Measurements from ENCODE around the gene SLC26A9. TPM values are rescaled to one million over a fixed set of nuclear protein-coding genes. Genes with fewer than 3 reads are reported as not detected.

Gene SLC26A9
- total and polyA plus RNA-seq, 10 of the 15 experiments (the other 5 are each of a cell fraction or from before 2014, with no cell fraction given) = 0.09 to 0.40 (median 0.17) TPM

GRCh38 chr1:205961405-205961804 is 18.1 kb upstream of the SLC26A9 start:
- no peak overlapping the region for H3K27ac ChIP-seq (ENCODE audit: control insufficient read depth, insufficient read depth)
- intact Hi-C loops (cut with micrococcal nuclease; ENCODE audit: unreplicated experiment) = no loop called here
- in situ Hi-C loops (cut with MboI) = no loop called here
- no peaks in the 10 kb centered on the region for H3K36me3 ChIP-seq (ENCODE audit: control insufficient read depth in 2 of 2, insufficient read depth in 2 of 2, low read length in 1 of 2)
- peaks cover 9% of the 10 kb centered on the region; the same call in 1 of the 2 replicates for H3K4me1 ChIP-seq (ENCODE audit: control insufficient read depth, insufficient read depth, low read length)
- H2AFZ ChIP-seq (ENCODE audit: control insufficient read depth, low read depth, low read length) = no peak overlapping the region; the same call in 1 of the 2 replicates
- SMC1A ChIA-PET (ENCODE audit: uncharacterized antibody, unreplicated experiment) = interaction anchor here (0.9 to 1.7 kb wide), 5 partner anchors 16 to 303 kb away, joined by 3 to 8 read pairs (median 3); no protein-coding TSS in a partner anchor
- H3K79me2 ChIP-seq (ENCODE audit: control insufficient read depth, insufficient read depth, low read length) = no peaks in the 10 kb centered on the region
- FAIRE-seq (no peak), ATAC-seq (peak; percentile 87), DNase-seq (ENCODE audit: low read depth, low spot score) (no peak)
- H4K20me1 ChIP-seq (ENCODE audit: control insufficient read depth, insufficient read depth) = no peaks in the 10 kb centered on the region
- no peak overlapping the region for H3K9ac ChIP-seq (ENCODE audit: control insufficient read depth, insufficient read depth, low read length)
- CTCF ChIA-PET = interaction anchor here (1.0 to 1.7 kb wide), 3 partner anchors 9 to 170 kb away, joined by 3 to 15 read pairs (median 4); no protein-coding TSS in a partner anchor
- H3K27me3 ChIP-seq (replicated peaks in 1 of 2; ENCODE audit: control insufficient read depth in 2 of 2, insufficient read depth in 2 of 2, low read length in 1 of 2) = peaks cover 0 to 2% of the 10 kb centered on the region in 2 experiments; a peak in 3 of 4 replicates
- TF ChIP-seq POLR2AphosphoS5 (IDR thresholded peaks at IDR 0.05; ENCODE audit: low read length) (no peak), EED (IDR thresholded peaks at IDR 0.05; ENCODE audit: low read depth) (0 out of 2 replicates have a peak, but pooled peaks have one; percentile 12), SMAD1 (IDR thresholded peaks at IDR 0.05; ENCODE audit: low read depth, partially characterized antibody) (no peak), SP1 (IDR thresholded peaks at IDR 0.05; ENCODE audit: low read depth, low read length) (no peak), TCF7 (IDR thresholded peaks at IDR 0.05; ENCODE audit: borderline replicate concordance) (no peak), GABPA (IDR thresholded peaks at IDR 0.05; ENCODE audit: low read depth) (no peak), EGR1 (IDR thresholded peaks at IDR 0.05; ENCODE audit: borderline replicate concordance in 1 of 2, low read depth in 2 of 2, low read length in 2 of 2) (no peak), RELB (IDR thresholded peaks at IDR 0.05; ENCODE audit: low read depth) (0 out of 2 replicates have a peak, but pooled peaks have one; percentile 44), SUZ12 (IDR thresholded peaks at IDR 0.05; ENCODE audit: unreplicated experiment) (no peak), RAD21 (IDR thresholded peaks at IDR 0.05; ENCODE audit: insufficient read depth, low read depth, low read length) (no peak)
- TF ChIP-seq, protein P1, sequence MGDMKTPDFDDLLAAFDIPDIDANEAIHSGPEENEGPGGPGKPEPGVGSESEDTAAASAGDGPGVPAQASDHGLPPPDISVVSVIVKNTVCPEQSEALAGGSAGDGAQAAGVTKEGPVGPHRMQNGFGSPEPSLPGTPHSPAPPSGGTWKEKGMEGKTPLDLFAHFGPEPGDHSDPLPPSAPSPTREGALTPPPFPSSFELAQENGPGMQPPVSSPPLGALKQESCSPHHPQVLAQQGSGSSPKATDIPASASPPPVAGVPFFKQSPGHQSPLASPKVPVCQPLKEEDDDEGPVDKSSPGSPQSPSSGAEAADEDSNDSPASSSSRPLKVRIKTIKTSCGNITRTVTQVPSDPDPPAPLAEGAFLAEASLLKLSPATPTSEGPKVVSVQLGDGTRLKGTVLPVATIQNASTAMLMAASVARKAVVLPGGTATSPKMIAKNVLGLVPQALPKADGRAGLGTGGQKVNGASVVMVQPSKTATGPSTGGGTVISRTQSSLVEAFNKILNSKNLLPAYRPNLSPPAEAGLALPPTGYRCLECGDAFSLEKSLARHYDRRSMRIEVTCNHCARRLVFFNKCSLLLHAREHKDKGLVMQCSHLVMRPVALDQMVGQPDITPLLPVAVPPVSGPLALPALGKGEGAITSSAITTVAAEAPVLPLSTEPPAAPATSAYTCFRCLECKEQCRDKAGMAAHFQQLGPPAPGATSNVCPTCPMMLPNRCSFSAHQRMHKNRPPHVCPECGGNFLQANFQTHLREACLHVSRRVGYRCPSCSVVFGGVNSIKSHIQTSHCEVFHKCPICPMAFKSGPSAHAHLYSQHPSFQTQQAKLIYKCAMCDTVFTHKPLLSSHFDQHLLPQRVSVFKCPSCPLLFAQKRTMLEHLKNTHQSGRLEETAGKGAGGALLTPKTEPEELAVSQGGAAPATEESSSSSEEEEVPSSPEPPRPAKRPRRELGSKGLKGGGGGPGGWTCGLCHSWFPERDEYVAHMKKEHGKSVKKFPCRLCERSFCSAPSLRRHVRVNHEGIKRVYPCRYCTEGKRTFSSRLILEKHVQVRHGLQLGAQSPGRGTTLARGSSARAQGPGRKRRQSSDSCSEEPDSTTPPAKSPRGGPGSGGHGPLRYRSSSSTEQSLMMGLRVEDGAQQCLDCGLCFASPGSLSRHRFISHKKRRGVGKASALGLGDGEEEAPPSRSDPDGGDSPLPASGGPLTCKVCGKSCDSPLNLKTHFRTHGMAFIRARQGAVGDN (IDR thresholded peaks at IDR 0.05) = peak; percentile 89
- 0% methylated on average over 2 of the region's 2 CpGs for WGBS (ENCODE audit: insufficient coverage, insufficient replicate concordance, low lambda C conversion rate, missing lambda C conversion rate)
- no peaks in the 10 kb centered on the region for H3K9me3 ChIP-seq (replicated peaks; ENCODE audit: control insufficient read depth, insufficient read depth, low read length)
- POLR2A ChIA-PET = interaction anchor here (0.6 kb wide), 1 partner anchor 154 kb away, joined by 5 read pairs; no protein-coding TSS in a partner anchor
- no peak overlapping the region for H3K4me3 ChIP-seq
- no peak overlapping the region; the same call in 1 of the 2 replicates for H3K4me2 ChIP-seq (ENCODE audit: control insufficient read depth, insufficient read depth)
- no TSS peak for BruUV-seq (replicated peaks)
- RAD21 ChIA-PET (ENCODE audit: unreplicated experiment) = interaction anchor here (0.9 to 3.4 kb wide), 3 partner anchors 16 to 302 kb away, joined by 3 to 14 read pairs (median 8); no protein-coding TSS in a partner anchor
